ENCODE data around the gene PLEKHM3. TPM values are rescaled to one million over a fixed set of nuclear protein-coding genes. Genes with fewer than 3 reads are reported as not detected.

PLEKHM3 gene
- total RNA-seq, 1 donor from 2014 or later: 9.1 TPM

DNA sequence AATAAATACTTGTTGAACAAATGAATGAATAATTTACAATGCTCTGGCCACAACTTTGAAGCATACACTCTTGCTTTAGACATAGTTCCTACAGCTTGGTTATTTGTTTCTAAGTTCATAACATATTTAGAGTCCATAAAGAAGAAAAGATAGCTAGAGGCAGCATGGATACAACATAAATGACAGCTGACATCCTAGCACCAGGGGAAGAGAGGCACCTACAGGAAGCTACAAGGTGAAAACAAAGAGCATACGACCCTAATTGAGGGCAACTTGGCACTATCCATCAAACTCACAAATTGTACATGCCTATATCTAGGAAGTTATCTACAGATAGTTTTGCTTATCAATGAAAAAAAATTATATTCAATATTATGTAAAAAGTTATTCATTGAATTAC is 88.9 kb downstream of the PLEKHM3 start:
- TF ChIP-seq, protein P1, sequence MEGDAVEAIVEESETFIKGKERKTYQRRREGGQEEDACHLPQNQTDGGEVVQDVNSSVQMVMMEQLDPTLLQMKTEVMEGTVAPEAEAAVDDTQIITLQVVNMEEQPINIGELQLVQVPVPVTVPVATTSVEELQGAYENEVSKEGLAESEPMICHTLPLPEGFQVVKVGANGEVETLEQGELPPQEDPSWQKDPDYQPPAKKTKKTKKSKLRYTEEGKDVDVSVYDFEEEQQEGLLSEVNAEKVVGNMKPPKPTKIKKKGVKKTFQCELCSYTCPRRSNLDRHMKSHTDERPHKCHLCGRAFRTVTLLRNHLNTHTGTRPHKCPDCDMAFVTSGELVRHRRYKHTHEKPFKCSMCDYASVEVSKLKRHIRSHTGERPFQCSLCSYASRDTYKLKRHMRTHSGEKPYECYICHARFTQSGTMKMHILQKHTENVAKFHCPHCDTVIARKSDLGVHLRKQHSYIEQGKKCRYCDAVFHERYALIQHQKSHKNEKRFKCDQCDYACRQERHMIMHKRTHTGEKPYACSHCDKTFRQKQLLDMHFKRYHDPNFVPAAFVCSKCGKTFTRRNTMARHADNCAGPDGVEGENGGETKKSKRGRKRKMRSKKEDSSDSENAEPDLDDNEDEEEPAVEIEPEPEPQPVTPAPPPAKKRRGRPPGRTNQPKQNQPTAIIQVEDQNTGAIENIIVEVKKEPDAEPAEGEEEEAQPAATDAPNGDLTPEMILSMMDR (IDR thresholded peaks at IDR 0.05): no peak
- Mint-ChIP-seq H3K27ac (ENCODE audit: unreplicated experiment) (no peak overlapping the region), H3K9me3 (ENCODE audit: low read depth) (no peaks in the 10 kb centered on the region), H3K4me3 (ENCODE audit: unreplicated experiment) (no peak overlapping the region), H3K27me3 (ENCODE audit: low read depth) (no peaks in the 10 kb centered on the region), H3K4me1 (ENCODE audit: low read depth) (peaks cover 4% of the 10 kb centered on the region), H3K36me3 (ENCODE audit: low read depth) (peaks cover under 1% of the 10 kb centered on the region)
- no peak for DNase-seq (ENCODE audit: low spot score)

DNA sequence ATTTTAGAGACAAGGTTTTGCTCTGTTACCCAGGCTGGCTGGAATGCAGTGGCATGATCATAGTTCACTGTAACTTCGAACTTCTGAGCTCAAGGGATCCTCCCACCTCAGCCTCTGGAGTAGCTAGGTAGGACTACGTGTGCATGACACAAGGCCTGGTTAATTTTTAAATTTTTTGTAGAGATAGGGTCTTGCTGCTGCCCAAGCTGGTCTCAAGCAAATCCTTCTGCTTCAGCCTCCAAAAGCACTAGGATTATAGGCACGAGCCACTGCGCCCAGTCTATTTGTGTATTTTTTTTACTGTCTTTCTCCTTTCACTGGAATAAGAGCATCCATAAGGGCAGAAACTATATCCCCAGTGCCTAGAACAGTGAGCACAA is 89.3 kb downstream of the PLEKHM3 start:
- no peak overlapping the region for H3K4me3 Mint-ChIP-seq (ENCODE audit: unreplicated experiment)

DNA sequence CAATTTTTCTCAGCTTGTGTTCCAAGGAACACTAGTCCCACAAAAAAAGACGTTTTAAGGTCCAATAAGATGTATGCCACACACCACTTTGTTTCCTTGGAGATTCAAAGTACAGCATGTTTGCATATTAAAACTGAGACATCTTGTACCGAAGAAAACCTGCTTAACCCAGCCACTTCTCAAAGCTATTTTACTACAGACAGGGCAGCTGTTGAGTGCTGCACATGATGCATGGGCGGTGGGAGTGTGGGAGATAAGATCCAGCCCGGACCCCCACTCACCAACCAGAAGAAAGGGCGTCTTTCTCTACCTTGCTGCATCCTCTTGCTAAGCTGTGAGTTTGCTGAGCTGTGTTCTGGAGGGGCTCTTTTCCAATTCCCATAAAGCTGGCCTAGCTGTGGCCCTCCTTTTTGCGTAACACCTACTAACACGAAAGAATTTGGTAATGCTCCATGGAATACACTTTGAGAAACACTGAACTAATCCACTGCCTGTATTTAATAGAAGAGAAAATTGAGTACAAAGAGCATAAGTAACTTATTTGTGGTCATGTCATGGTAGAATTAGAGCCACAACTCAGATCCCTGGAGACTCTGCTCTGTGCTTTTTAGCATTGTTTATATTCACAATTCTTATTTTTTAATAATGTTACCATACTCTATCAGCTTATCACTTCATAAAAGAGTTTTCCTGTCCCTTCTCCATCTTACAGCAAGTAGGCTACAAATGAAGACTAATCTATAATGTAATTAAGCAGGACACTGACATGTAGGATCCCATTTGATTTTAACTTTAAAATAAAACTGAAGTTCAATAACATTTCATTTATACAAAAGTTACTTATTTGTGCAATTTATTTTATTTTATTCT is 90.0 kb downstream of the PLEKHM3 start:
- peaks cover 4% of the 10 kb centered on the region for H3K4me1 Mint-ChIP-seq (ENCODE audit: low read depth)
- no peaks in the 10 kb centered on the region for H3K9me3 Mint-ChIP-seq (ENCODE audit: low read depth)
- DNase-seq (ENCODE audit: low spot score): no peak
- H3K36me3 Mint-ChIP-seq (ENCODE audit: low read depth): no peaks in the 10 kb centered on the region
- H3K27ac Mint-ChIP-seq (ENCODE audit: unreplicated experiment): no peak overlapping the region
- H3K4me3 Mint-ChIP-seq (ENCODE audit: unreplicated experiment): no peak overlapping the region
- no peaks in the 10 kb centered on the region for H3K27me3 Mint-ChIP-seq (ENCODE audit: low read depth)
- TF ChIP-seq, protein P1 (IDR thresholded peaks at IDR 0.05): no peak

More for the DNA sequence above, 89.3 kb downstream of the PLEKHM3 start:
- Mint-ChIP-seq H3K27ac (ENCODE audit: unreplicated experiment) (no peak overlapping the region), H3K4me1 (ENCODE audit: low read depth) (peaks cover 4% of the 10 kb centered on the region), H3K27me3 (ENCODE audit: low read depth) (no peaks in the 10 kb centered on the region), H3K9me3 (ENCODE audit: low read depth) (no peaks in the 10 kb centered on the region), H3K36me3 (ENCODE audit: low read depth) (no peaks in the 10 kb centered on the region)
- TF ChIP-seq, protein P1 (IDR thresholded peaks at IDR 0.05): no peak
- DNase-seq (ENCODE audit: low spot score): no peak

DNA sequence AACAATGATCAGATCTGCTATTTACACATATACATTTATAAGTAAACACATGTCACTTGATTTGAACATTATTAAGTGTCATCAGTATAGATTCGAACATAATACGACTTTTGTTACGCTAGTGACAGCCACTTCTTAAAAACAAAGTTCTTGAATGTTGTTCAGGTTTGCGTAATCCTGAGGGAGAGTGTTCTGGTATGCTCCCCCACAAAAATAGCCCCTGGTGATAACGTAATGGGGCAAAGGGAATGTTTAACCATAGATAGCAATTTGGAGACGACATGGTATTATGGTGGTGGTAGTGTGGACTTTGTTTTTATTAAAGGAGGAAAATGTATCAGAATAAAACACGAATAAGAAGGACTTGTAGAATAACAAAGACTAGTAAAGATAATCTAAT is 90.6 kb downstream of the PLEKHM3 start:
- no peaks in the 10 kb centered on the region for H3K27me3 Mint-ChIP-seq (ENCODE audit: low read depth)
- TF ChIP-seq, protein P1 (IDR thresholded peaks at IDR 0.05): no peak
- H3K4me3 Mint-ChIP-seq (ENCODE audit: unreplicated experiment): no peak overlapping the region
- no peaks in the 10 kb centered on the region for H3K36me3 Mint-ChIP-seq (ENCODE audit: low read depth)
- no peak overlapping the region for H3K27ac Mint-ChIP-seq (ENCODE audit: unreplicated experiment)
- H3K9me3 Mint-ChIP-seq (ENCODE audit: low read depth): no peaks in the 10 kb centered on the region
- H3K4me1 Mint-ChIP-seq (ENCODE audit: low read depth): peaks cover 5% of the 10 kb centered on the region
- no peak for DNase-seq (ENCODE audit: low spot score)

DNA sequence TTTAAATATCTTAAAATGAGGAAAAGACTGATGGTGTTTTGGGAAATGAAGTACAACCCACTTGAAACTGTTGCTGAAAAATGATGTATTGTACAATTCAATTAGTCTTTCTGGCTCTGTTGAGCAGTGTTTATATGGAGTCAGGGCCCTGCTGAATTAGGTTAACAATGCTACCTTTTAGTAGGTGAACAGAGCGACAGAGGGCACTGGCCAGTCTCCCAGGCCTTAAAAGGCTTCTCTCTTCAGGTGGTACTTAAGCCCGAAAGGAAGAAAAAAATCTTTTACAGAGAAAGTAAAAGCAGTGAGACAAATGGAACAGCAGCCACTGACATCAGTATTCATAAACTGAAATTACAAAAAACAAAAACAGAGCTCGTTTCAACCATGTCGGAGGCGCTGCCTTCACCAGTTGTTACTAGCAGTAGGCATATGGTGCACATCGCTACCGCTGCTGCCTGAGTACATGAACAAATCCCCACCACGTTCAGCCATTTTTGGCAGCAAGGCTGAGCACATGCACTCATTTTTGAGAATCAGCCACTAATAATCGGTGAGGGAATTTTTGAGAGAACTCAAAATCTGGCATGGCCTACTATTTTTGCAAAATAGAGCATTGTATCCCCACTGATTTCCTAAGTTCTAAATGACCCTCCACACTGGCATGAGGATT is 91.8 kb downstream of the PLEKHM3 start:
- peaks cover 8% of the 10 kb centered on the region for H3K4me1 Mint-ChIP-seq (ENCODE audit: low read depth)
- H3K9me3 Mint-ChIP-seq (ENCODE audit: low read depth): no peaks in the 10 kb centered on the region

More for the DNA sequence above, 91.8 kb downstream of the PLEKHM3 start:
- no peaks in the 10 kb centered on the region for H3K36me3 Mint-ChIP-seq (ENCODE audit: low read depth)
- no peak overlapping the region for H3K27ac Mint-ChIP-seq (ENCODE audit: unreplicated experiment)
- TF ChIP-seq, protein P1 (IDR thresholded peaks at IDR 0.05): no peak
- no peak for DNase-seq (ENCODE audit: low spot score)
- H3K4me3 Mint-ChIP-seq (ENCODE audit: unreplicated experiment): no peak overlapping the region
- H3K27me3 Mint-ChIP-seq (ENCODE audit: low read depth): no peaks in the 10 kb centered on the region

All from chondrocyte (in vitro differentiated cells).